H9 (cell line): Measurements from ENCODE around the gene CLN5. TPM values are rescaled to one million over a fixed set of nuclear protein-coding genes. Genes with fewer than 3 reads are reported as not detected.

Source experiments
- DNase-seq: peaks from one replicate; pipeline ENCODE4 v3.0.0-alpha.2; 2017
- H2AFZ ChIP-seq: one replicate; pipeline ENCODE4 v1.6.1; 2013; ENCODE audit warnings: mild to moderate bottlenecking, low read length, control low read depth, moderate library complexity
- H2AK5ac ChIP-seq: 2 replicates; pipeline ENCODE4 v1.6.1; 2013; ENCODE audit warnings: low read length, control low read depth, mixed read lengths; ENCODE audit not compliant: insufficient read length
- H2BK120ac ChIP-seq: one replicate; pipeline ENCODE4 v1.6.1; 2013; ENCODE audit warnings: low read depth, mild to moderate bottlenecking, low read length, control low read depth, inconsistent platforms; ENCODE audit not compliant: poor library complexity, severe bottlenecking
- H2BK12ac ChIP-seq: 2 replicates; pipeline ENCODE4 v1.6.1; 2013; ENCODE audit warnings: low read length, control low read depth, mixed read lengths, low read depth; ENCODE audit not compliant: insufficient read length
- H2BK15ac ChIP-seq: 2 replicates; pipeline ENCODE4 v1.6.1; 2013; ENCODE audit warnings: low read depth, low read length, control low read depth
- H2BK20ac ChIP-seq: one replicate; pipeline ENCODE4 v1.6.1; 2013; ENCODE audit warnings: low read depth, mild to moderate bottlenecking, low read length, control low read depth, inconsistent platforms; ENCODE audit not compliant: poor library complexity, severe bottlenecking
- H2BK5ac ChIP-seq: 2 replicates; pipeline ENCODE4 v1.6.1; 2013; ENCODE audit warnings: low read length, control low read depth, mixed read lengths; ENCODE audit not compliant: insufficient read length
- H3K14ac ChIP-seq: 2 replicates; pipeline ENCODE4 v1.6.1; 2013; ENCODE audit warnings: low read length, control low read depth; ENCODE audit not compliant: insufficient read depth
- H3K18ac ChIP-seq: 2 replicates; pipeline ENCODE4 v1.6.1; 2013; ENCODE audit warnings: low read depth, mild to moderate bottlenecking, mixed read lengths, low read length, control low read depth; ENCODE audit not compliant: insufficient read length
- H3K23ac ChIP-seq: 2 replicates; pipeline ENCODE4 v1.6.1; 2013; ENCODE audit warnings: low read length, control low read depth, mixed read lengths, low read depth; ENCODE audit not compliant: insufficient read length
- H3K23me2 ChIP-seq: 2 replicates; pipeline ENCODE4 v1.6.1; 2013; ENCODE audit warnings: low read depth, mild to moderate bottlenecking, mixed read lengths, low read length, control low read depth; ENCODE audit not compliant: insufficient read length, poor library complexity, severe bottlenecking
- H3K27ac ChIP-seq: 2 replicates; pipeline ENCODE4 v1.5.1; 2013; ENCODE audit warnings: low read length, control low read depth, mixed read lengths, low read depth; ENCODE audit not compliant: insufficient read length
- H3K27me3 ChIP-seq: 2 replicates; pipeline ENCODE4 v1.6.1; 2013; ENCODE audit warnings: low read length, control low read depth, inconsistent platforms; ENCODE audit not compliant: insufficient read depth
- H3K4ac ChIP-seq: 2 replicates; pipeline ENCODE4 v1.6.1; 2013; ENCODE audit warnings: low read depth, mild to moderate bottlenecking, control low read depth, inconsistent platforms, low read length, moderate library complexity
- H3K4me1 ChIP-seq: 2 replicates; pipeline ENCODE4 v1.6.1; 2013; ENCODE audit warnings: low read length, control low read depth, inconsistent platforms; ENCODE audit not compliant: insufficient read depth
- H3K4me2 ChIP-seq: 2 replicates; pipeline ENCODE4 v1.6.1; 2013; ENCODE audit warnings: low read length, control low read depth, mixed read lengths; ENCODE audit not compliant: insufficient read length, insufficient read depth
- H3K56ac ChIP-seq: 2 replicates; pipeline ENCODE4 v1.6.1; 2013; ENCODE audit warnings: low read depth, mild to moderate bottlenecking, mixed read lengths, low read length, control low read depth; ENCODE audit not compliant: insufficient read length
- H3K79me1 ChIP-seq: 2 replicates; pipeline ENCODE4 v1.6.1; 2013; ENCODE audit warnings: low read depth, mild to moderate bottlenecking, moderate library complexity, low read length, control low read depth, inconsistent platforms; ENCODE audit not compliant: insufficient read depth, poor library complexity, severe bottlenecking
- H3K79me2 ChIP-seq: 2 replicates; pipeline ENCODE4 v1.6.1; 2013; ENCODE audit warnings: low read length, control low read depth, inconsistent platforms; ENCODE audit not compliant: insufficient read depth
- H3K9ac ChIP-seq: 2 replicates; pipeline ENCODE4 v1.6.1; 2013; ENCODE audit warnings: low read length, control low read depth, mixed read lengths; ENCODE audit not compliant: insufficient read length; ENCODE audit errors: extremely low read depth
- H3K9me3 ChIP-seq: one replicate; pipeline ENCODE4 v1.6.1; 2013; ENCODE audit warnings: low read depth, low read length, inconsistent platforms; ENCODE audit not compliant: control insufficient read depth
- H3T11ph ChIP-seq: one replicate; pipeline ENCODE4 v1.6.1; 2013; ENCODE audit warnings: mild to moderate bottlenecking, low read length, control low read depth, inconsistent platforms
- H4K20me1 ChIP-seq: one replicate; pipeline ENCODE4 v1.6.1; 2013; ENCODE audit not compliant: control insufficient read depth, insufficient read length, insufficient read depth
- H4K5ac ChIP-seq: 2 replicates; pipeline ENCODE4 v1.6.1; 2013; ENCODE audit warnings: low read depth, mild to moderate bottlenecking, mixed read lengths, low read length, control low read depth; ENCODE audit not compliant: insufficient read length
- H4K8ac ChIP-seq: replicated peaks from 2 replicates; pipeline ENCODE4 v1.6.1; 2013; ENCODE audit warnings: low read length, control low read depth, mixed read lengths, low read depth; ENCODE audit not compliant: insufficient read length
- H4K91ac ChIP-seq: 2 replicates; pipeline ENCODE4 v1.6.1; 2013; ENCODE audit warnings: low read depth, mild to moderate bottlenecking, moderate library complexity, mixed read lengths, low read length, control low read depth; ENCODE audit not compliant: insufficient read length
- H3K27ac Mint-ChIP-seq, 3 experiments: 2 replicates in 2 of 3; 3 replicates in 1 of 3; pipeline ENCODE4 v1.8.0; 2020 to 2021; ENCODE audit warnings: mixed read lengths in 3 of 3, mild to moderate bottlenecking in 1 of 3, moderate library complexity in 1 of 3
- H3K27me3 Mint-ChIP-seq: 2 replicates; pipeline ENCODE4 v1.8.0; 2021; ENCODE audit warnings: low read depth, mild to moderate bottlenecking, moderate library complexity, mixed read lengths
- H3K36me3 Mint-ChIP-seq, 3 experiments: 2 replicates in 2 of 3; 3 replicates in 1 of 3; pipeline ENCODE4 v1.8.0; 2020 to 2021; ENCODE audit warnings: low read depth in 3 of 3, mixed read lengths in 3 of 3; ENCODE audit not compliant: insufficient read depth in 1 of 3
- H3K4me1 Mint-ChIP-seq, 2 experiments: 2 replicates each; pipeline ENCODE4 v1.8.0; 2020; ENCODE audit warnings: mixed read lengths in 2 of 2
- H3K4me3 Mint-ChIP-seq, 2 experiments: 2 replicates in 1 of 2; 3 replicates in 1 of 2; pipeline ENCODE4 v1.8.0; 2020 to 2021; ENCODE audit warnings: mild to moderate bottlenecking in 2 of 2, mixed read lengths in 2 of 2, moderate library complexity in 1 of 2
- H3K9me3 Mint-ChIP-seq, 2 experiments: 2 replicates in 1 of 2; 3 replicates in 1 of 2; pipeline ENCODE4 v1.8.0; 2020; ENCODE audit warnings: mild to moderate bottlenecking in 2 of 2, mixed read lengths in 2 of 2, moderate library complexity in 1 of 2
- WGBS: extraction: QIAGEN DNeasy Blood & Tissue Kit; methylation state at CpG from one replicate; pipeline ENCODE4 v1.1.7; 2013; ENCODE audit warnings: missing lambda C conversion rate, low lambda C conversion rate, mixed read lengths; ENCODE audit not compliant: insufficient read length; ENCODE audit errors: extremely low coverage; 5-methylcytosine and 5-hydroxymethylcytosine counted together
- total RNA-seq: library from RNA; stranded (reverse); gene quantifications from 2 replicates; pipeline ENCODE4 v1.2.1, GENCODE V29; 2021
- TF ChIP-seq, protein P1 (sequence below): fragments of 200-600 bp; sonication (generic); conservative IDR thresholded peaks from 3 replicates; pipeline ENCODE4 v1.8.0; 2021; ENCODE audit warnings: antibody characterized with exemption, mild to moderate bottlenecking

The CLN5 gene
- total RNA-seq, 1 experiment from 2014 or later = 8.3 TPM

- H3K18ac ChIP-seq = no peak overlapping the region
- H4K20me1 ChIP-seq = no peaks in the 10 kb centered on the region
- no peak overlapping the region for H3K4me2 ChIP-seq
- no peak overlapping the region for H3K27ac ChIP-seq
- no peak overlapping the region for H3K4ac ChIP-seq
- H2BK120ac ChIP-seq = no peak overlapping the region
- no peak overlapping the region for H4K91ac ChIP-seq
- no peaks in the 10 kb centered on the region for H3K27me3 ChIP-seq
- H3K4me1 ChIP-seq = no peaks in the 10 kb centered on the region
- DNase-seq = no peak
- H3K9ac ChIP-seq = no peak overlapping the region
- no peak overlapping the region for H3K14ac ChIP-seq
- Mint-ChIP-seq H3K27me3 (no peaks in the 10 kb centered on the region), H3K27ac (no peak overlapping the region), H3K4me1 (no peaks in the 10 kb centered on the region), H3K9me3 (peaks cover 2 to 3% of the 10 kb centered on the region in 2 experiments; a peak in 3 of 5 replicates), H3K4me3 (no peak overlapping the region), H3K36me3 (no peaks in the 10 kb centered on the region)
- no peak overlapping the region for H2BK20ac ChIP-seq
- no peak overlapping the region for H2AFZ ChIP-seq
- no peak overlapping the region for H2BK5ac ChIP-seq
- no peaks in the 10 kb centered on the region for H3K9me3 ChIP-seq
- H3K79me1 ChIP-seq = no peaks in the 10 kb centered on the region
- no peaks in the 10 kb centered on the region for H3K79me2 ChIP-seq
- TF ChIP-seq, protein P1, sequence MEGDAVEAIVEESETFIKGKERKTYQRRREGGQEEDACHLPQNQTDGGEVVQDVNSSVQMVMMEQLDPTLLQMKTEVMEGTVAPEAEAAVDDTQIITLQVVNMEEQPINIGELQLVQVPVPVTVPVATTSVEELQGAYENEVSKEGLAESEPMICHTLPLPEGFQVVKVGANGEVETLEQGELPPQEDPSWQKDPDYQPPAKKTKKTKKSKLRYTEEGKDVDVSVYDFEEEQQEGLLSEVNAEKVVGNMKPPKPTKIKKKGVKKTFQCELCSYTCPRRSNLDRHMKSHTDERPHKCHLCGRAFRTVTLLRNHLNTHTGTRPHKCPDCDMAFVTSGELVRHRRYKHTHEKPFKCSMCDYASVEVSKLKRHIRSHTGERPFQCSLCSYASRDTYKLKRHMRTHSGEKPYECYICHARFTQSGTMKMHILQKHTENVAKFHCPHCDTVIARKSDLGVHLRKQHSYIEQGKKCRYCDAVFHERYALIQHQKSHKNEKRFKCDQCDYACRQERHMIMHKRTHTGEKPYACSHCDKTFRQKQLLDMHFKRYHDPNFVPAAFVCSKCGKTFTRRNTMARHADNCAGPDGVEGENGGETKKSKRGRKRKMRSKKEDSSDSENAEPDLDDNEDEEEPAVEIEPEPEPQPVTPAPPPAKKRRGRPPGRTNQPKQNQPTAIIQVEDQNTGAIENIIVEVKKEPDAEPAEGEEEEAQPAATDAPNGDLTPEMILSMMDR = no peak
- H4K8ac ChIP-seq = no peak overlapping the region
- no peaks in the 10 kb centered on the region for H3K23me2 ChIP-seq
- H2AK5ac ChIP-seq = no peak overlapping the region
- H2BK15ac ChIP-seq = no peak overlapping the region
- H3K23ac ChIP-seq = no peak overlapping the region
- no peak overlapping the region for H3T11ph ChIP-seq
- WGBS = no CpG with 5 or more reads among the region's 4 CpGs
- H3K56ac ChIP-seq = no peak overlapping the region
- no peak overlapping the region for H2BK12ac ChIP-seq
- H4K5ac ChIP-seq = no peak overlapping the region
Observed at GRCh38 chr13:76942363-76942762, 49.5 kb upstream of the CLN5 start.
